IPS-11a (cell line): ENCODE results near the gene TFE3.

Experiments used
- H3K4me3 ChIP-seq: one replicate; pipeline ENCODE4 v1.5.1; 2013; ENCODE audit warnings: low read depth, low read length, control low read depth

TFE3 gene

DNA sequence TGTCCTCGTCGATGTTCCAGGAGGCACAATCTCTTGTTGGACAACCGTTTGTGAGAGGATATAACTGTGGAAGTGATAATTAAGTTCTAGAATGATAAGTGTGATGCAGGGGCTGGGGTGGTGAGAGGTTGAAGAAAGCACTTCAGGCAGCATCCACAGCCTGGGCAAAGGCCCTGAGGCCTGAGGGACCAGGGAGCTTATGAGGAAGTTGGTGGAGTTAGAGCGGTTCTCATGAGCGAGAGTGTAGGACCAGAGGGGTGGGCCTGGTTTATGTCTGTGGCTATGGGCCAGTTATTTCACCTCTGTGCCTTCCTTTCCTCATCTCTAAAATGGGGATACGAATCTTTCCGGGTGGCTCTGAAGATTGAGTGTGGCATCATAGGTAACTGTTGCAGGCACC, 18.3 kb upstream of the TFE3 start:
- H3K4me3 ChIP-seq: no peak overlapping the region

- no peak overlapping the region for H3K4me3 ChIP-seq
These were observed 17.8 kb upstream of the TFE3 start for GRCh38 chrX:49060914-49061313.

GRCh38 chrX:49059681-49060085, 16.5 kb upstream of the TFE3 start:
- H3K4me3 ChIP-seq: peak overlapping the region; percentile 57

GRCh38 chrX:49059201-49059600, 16.0 kb upstream of the TFE3 start:
- peak overlapping the region; percentile 57 for H3K4me3 ChIP-seq

DNA sequence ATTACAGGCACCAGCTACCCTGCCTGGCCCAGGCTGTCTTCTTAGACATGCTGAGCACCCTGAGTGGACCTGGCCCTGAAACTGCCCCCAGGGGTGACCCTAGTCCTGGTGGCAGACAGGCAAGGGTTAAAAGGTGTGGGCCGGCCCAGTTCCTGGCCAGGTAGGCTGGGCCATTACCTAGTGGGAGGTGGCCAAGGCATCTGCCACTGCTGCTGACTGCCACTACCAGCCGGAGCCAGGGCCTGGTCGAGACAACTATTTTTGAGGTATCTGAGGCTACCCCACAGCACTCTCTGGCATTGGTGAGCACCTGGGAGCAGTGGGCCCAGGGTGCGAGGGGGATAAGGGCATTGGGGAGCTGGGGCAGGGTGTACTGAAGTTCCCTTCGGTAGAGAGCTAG, 15.6 kb upstream of the TFE3 start, which contains the start of gene CCDC120:
CCDC120 (plus strand) TSS at position 206 of the 400 bp plus-strand sequence. CDS start 3,043 bp downstream, outside the sequence.
- peak within 1 kb of the TSS; percentile 57 for H3K4me3 ChIP-seq

DNA sequence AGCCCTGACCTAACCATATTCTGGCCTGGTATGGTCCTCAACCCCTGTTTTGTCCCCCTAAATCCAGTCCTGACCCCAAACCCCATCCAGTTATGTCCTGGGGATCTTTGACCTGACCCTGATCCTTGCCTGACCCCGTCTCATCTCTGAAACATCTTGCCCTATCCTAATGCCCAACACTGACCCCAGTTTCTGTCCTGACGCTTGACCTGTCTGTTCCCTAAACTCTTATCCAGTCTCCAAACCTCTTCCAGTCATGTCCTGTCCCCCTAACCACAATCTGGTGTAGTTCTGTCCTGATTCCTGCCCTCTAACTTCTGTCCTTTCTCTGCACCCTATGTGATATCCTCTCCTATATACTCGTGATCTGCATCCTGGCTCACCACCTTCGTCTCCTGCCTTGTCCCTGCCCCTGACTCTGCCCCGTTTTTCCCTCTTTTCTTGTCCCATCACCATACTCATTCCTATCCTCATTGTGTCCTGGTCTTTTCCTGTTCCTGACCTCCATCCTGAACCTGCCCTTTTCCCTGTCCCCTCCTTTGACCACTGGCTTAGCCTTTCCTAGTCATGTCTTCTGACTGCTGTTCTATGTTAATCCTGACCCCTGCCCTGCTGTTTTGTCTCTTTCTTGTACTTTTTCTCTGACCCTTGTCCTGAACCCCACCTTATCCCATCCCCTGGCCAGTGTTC, 11.1 kb upstream of the TFE3 start:
- H3K4me3 ChIP-seq: peak overlapping the region; percentile 45

- peak overlapping the region; percentile 45 for H3K4me3 ChIP-seq
These were observed 10.3 kb upstream of the TFE3 start for GRCh38 chrX:49053223-49054072.

DNA sequence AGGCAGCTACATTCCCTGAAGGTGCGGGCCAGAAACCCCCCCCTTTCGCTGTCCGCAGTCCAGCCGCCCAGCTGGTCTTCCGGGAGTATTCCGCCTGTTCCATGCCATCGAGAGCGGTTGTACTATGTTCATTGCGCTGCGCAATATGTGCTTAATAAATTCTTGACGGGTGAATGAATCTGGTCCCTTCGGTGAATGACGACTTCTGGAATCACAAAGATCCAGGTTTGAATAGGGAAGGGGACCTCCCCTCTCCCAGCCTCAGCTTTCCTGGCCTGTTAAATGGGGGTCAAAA, 777 bp upstream of the TFE3 start:
- H3K4me3 ChIP-seq: peak overlapping the region; percentile 17

GRCh38 chrX:49042581-49043219, 457 bp downstream of the TFE3 start:
- H3K4me3 ChIP-seq: peak overlapping the region; percentile 65

- H3K4me3 ChIP-seq: peak overlapping the region; percentile 65
These were observed 1.2 kb downstream of the TFE3 start for GRCh38 chrX:49041744-49042580.

DNA sequence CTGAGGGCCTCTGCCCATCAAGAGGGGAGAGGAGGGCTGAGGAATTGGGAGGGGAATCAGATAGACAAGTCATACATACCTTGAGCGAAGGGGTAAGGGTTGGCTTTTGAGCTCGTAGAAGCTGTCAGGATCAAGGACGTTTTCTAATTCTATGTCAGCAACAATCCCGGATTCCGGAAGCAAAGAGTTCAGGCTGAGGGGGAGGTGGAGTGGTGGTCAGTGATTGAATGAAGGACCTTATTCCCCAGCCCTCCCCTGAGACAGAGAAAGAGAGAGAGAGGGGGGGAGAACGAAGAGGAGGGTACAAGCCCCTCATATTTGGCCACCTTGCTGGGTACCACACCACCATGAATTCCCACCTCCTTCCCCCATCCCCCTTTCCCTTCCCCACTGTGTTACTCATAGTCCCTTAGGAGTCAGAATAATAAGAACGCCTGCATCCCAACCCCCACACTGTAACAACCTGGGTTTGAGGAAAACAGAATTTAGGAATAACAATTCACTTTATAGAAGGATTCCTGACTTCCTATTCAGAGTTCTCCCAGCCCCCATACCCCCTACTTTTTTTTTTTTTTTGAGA, 2.7 kb downstream of the TFE3 start:
- H3K4me3 ChIP-seq: peak overlapping the region; percentile 17

GRCh38 chrX:49039598-49040375, 3.4 kb downstream of the TFE3 start:
- H3K4me3 ChIP-seq: no peak overlapping the region

GRCh38 chrX:49037883-49038475, 5.2 kb downstream of the TFE3 start:
- no peak overlapping the region for H3K4me3 ChIP-seq

GRCh38 chrX:49030283-49030682, 12.9 kb downstream of the TFE3 start:
- no peak overlapping the region for H3K4me3 ChIP-seq

DNA sequence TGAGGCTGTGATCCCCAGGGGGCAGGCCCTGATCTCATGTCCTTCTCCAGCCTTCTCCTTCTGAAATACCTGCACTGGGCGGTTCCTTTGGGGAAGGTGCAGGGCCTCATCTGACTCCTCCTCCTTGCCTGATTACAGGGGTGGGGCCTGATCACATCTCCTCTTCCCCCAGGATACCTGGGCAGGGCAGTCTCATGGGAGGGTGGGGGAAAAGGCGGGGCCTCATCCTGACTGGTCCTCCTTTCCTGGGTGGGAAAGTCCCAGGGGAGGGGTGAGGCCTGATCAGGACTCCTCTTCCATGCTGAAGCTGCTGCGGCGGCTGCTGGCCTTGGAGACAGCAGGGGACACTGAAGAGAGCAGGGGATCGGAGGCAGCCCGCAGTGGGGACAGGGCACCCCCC, 13.3 kb downstream of the TFE3 start:
- H3K4me3 ChIP-seq: no peak overlapping the region

DNA sequence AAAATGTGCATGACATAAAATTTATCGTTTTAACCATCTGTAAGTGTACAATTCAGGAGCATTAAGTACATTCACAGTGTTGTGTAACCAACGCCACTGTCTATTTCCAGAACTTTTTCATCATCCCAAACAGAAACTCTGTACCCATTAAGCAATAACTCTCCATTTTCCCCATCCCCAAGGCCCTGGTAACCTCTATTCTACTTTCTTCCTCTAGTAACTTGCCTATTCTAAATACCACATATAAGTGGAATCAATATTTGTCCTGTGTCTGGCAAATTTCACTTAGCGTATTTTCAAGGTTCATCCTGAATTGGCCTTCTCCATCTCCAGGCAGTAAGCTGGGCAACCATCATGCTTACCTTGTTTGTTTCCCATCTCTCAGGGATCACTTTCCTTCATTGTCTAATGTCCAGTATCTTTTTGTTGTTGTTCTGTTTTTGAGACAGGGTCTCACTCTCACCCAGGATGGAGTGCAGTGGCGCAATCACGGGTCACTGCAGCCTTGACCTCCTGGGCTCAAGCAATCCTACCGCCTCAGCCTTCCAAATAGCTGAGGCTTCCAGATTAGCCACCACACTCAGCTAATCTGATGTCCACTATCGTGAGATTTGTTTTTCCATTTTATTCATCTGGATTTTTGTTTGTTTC, 23.4 kb downstream of the TFE3 start:
- no peak overlapping the region for H3K4me3 ChIP-seq

DNA sequence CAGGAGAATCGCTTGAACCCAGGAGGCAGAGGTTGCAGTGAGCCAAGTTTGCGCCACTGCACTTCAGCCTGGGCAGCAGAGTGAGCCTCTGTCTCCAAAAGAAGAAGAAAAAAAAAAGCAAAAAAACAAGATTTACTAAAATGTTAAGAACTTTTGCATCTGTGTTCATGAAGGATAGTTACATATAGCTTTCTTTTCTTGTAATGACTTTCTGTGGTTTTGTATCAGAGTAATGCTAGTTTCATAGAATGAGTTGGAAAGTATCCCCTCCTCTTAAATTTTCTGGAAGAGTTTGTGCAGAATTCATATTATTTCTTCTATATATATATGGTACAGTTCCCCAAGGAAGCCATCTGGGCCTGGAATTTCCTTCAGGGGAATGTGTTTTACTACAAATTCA, 24.1 kb downstream of the TFE3 start:
- no peak overlapping the region for H3K4me3 ChIP-seq

DNA sequence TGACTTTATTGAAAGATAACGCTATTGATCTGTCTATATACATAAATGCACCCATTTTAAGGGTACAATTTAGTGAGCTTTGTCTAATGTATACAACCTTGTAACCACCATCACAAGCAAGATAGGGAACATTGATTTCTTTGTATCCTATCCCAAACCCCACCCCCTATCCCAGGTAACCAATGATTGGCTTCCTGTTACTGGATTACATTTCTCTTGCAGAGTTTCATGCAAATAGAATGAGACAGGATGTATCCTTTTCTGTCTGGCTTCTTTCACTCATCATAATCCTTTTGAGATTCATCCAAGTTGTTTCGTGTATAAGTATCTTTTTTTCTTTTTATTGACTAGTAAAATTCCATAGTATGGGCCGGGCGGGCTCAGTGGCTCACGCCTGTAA, 39.5 kb downstream of the TFE3 start:
- no peak overlapping the region for H3K4me3 ChIP-seq
